ENCODE results near the gene WDR53.

- TF ChIP-seq POLR2A (IDR thresholded peaks at IDR 0.05) (no peak), CTCF (IDR thresholded peaks at IDR 0.05) (no peak), POLR2AphosphoS5 (IDR thresholded peaks at IDR 0.05) (no peak), EP300 (IDR thresholded peaks at IDR 0.05; ENCODE audit: low read depth) (no peak)
Observed at GRCh38 chr3:196523841-196524240, 44.5 kb downstream of the WDR53 start.

Data from transverse colon (tissue), 4 donors.